Esophagus muscularis mucosa (tissue), 4 donors: ENCODE results near the gene PHF3. TPM values are rescaled to one million over a fixed set of nuclear protein-coding genes. Genes with fewer than 3 reads are reported as not detected.

Experiments
- DNase-seq: peaks from one replicate; pipeline ENCODE4 v3.0.0-alpha.2; 2017; ENCODE audit errors: extremely low spot score
- H3K27ac ChIP-seq, 4 donors: fragments of 200-600 bp; sonication (generic); replicated peaks in 1 of 4; 1 replicate in 3 of 4; 2 replicates in 1 of 4; pipeline ENCODE4 v1.5.1; 2016 to 2019; ENCODE audit warnings: mild to moderate bottlenecking in 1 of 4
- H3K27me3 ChIP-seq, 4 donors: fragments of 200-600 bp; sonication (generic); one replicate each; pipeline versions ENCODE4 v1.5.1 to v1.6.0; 2016 to 2019
- H3K36me3 ChIP-seq, 4 donors: fragments of 200-600 bp; sonication (generic); one replicate each; pipeline ENCODE4 v1.5.1; 2016 to 2019
- H3K4me1 ChIP-seq, 4 donors: fragments of 200-600 bp; sonication (generic); one replicate each; pipeline ENCODE4 v1.5.1; 2016 to 2019
- H3K4me3 ChIP-seq, 4 donors: fragments of 200-600 bp; sonication (generic); 1 replicate in 2 of 4; 2 replicates in 2 of 4; pipeline ENCODE4 v1.5.1; 2016 to 2019; ENCODE audit warnings: mild to moderate bottlenecking in 4 of 4, moderate library complexity in 1 of 4
- H3K9me3 ChIP-seq, 4 donors: fragments of 200-600 bp; sonication (generic); 1 replicate in 3 of 4; 2 replicates in 1 of 4; pipeline ENCODE4 v1.5.1; 2016 to 2019
- EP300 ChIP-seq: sonication (generic); formaldehyde crosslinking; IDR thresholded peaks from one replicate; pipeline ENCODE4 v1.6.1; 2017; ENCODE audit warnings: antibody characterized with exemption
- POLR2A ChIP-seq: fragments of 450-650 bp; IDR thresholded peaks from one replicate; pipeline ENCODE4 v1.6.1; 2017; ENCODE audit warnings: antibody characterized with exemption, moderate library complexity, mild to moderate bottlenecking, low read depth
- POLR2AphosphoS5 ChIP-seq, 2 donors: sonication (generic); formaldehyde crosslinking; IDR thresholded peaks; one replicate each; pipeline ENCODE4 v1.6.1; 2017; ENCODE audit warnings: antibody characterized with exemption in 2 of 2
- WGBS: methylation state at CpG from one replicate; pipeline ENCODE4 v1.1.5; 2018; 5-methylcytosine and 5-hydroxymethylcytosine counted together
- intact Hi-C: fragments of 100-400 bp; cut with DNase I; formaldehyde crosslinking; loops from one replicate; pipeline ENCODE4 v1.15.1; 2023
- total RNA-seq, 4 donors: library from RNA; depleted of rRNA; stranded (reverse); fragments of >200 nt; gene quantifications; one replicate each; pipeline versions ENCODE4 v1.1.0 to v1.2.1, GENCODE V29; 2016
- TF ChIP-seq, protein P1 (sequence below), 3 experiments: fragments of 200-600 bp in 2 of 3; fragments of 450-650 bp in 1 of 3; sonication (generic) in 2 of 3; IDR thresholded peaks; one replicate each; pipeline ENCODE4 v1.5.1; 2017 to 2019; ENCODE audit warnings: antibody characterized with exemption in 3 of 3, mild to moderate bottlenecking in 2 of 3, moderate library complexity in 1 of 3

Gene PHF3
- total RNA-seq, 4 donors from 2014 or later: 55.5 to 73.1 (median 56.6) TPM

DNA sequence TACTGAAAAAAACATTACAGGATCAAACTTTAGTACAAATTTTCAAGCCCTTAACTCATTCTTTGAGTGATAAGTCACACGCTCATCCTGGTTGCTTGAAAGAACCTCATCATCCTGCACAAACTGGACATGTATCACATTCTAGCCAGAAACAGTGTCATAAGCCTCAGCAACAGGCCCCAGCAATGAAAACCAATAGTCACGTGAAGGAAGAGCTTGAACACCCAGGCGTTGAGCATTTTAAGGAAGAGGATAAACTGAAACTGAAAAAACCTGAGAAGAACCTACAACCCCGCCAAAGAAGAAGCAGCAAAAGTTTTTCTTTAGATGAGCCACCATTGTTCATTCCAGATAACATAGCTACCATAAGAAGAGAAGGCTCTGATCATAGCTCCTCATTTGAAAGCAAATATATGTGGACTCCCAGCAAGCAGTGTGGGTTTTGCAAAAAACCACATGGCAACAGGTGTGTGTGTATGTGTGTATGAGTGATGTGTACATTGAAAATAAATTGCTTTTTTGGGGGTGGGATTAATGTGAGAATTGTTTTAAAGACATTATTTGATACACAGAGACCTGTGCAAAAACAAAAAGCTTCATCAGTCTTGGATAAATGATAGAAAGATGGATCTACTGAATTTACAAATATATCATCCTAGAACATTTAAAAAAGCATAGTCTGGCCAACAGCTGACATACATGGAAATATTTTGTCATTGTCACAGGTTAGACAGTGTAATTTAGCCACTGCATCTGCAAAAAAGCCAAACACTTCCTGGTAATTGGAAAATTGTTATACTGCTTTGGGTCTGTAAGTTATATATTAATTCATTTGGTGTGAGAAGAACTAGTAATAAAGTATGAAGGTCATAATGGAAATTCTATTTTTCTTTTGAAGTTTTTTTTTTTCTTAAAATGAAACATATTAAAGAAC, 50.1 kb downstream of the PHF3 start:
- no peaks in the 10 kb centered on the region for H3K9me3 ChIP-seq
- intact Hi-C loops: no loop called here

DNA sequence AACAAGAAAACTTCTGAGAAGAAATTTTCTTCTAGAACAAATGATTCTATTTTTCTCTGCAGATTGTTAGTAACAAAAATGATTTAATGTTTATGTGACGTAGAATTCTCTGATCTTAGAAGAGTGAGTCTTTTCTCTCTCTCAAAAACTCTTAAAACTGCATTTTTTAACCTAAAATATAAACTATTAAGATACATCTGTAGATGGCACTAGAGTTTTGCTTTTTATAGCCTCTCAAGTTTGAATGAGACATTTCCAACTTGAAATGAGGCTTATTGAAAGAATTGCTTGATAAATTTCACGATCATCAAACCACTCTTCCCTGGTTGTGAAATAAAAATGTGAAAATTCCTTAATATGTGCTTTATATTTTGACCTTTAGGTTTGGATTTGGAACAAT, 53.8 kb downstream of the PHF3 start:
- no peaks in the 10 kb centered on the region for H3K4me1 ChIP-seq
- H3K4me3 ChIP-seq: no peak overlapping the region
- TF ChIP-seq EP300: no peak
- no peak for TF ChIP-seq POLR2A
- TF ChIP-seq, protein P1, sequence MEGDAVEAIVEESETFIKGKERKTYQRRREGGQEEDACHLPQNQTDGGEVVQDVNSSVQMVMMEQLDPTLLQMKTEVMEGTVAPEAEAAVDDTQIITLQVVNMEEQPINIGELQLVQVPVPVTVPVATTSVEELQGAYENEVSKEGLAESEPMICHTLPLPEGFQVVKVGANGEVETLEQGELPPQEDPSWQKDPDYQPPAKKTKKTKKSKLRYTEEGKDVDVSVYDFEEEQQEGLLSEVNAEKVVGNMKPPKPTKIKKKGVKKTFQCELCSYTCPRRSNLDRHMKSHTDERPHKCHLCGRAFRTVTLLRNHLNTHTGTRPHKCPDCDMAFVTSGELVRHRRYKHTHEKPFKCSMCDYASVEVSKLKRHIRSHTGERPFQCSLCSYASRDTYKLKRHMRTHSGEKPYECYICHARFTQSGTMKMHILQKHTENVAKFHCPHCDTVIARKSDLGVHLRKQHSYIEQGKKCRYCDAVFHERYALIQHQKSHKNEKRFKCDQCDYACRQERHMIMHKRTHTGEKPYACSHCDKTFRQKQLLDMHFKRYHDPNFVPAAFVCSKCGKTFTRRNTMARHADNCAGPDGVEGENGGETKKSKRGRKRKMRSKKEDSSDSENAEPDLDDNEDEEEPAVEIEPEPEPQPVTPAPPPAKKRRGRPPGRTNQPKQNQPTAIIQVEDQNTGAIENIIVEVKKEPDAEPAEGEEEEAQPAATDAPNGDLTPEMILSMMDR (IDR thresholded peaks at IDR 0.05): no peak
- no peak for TF ChIP-seq POLR2AphosphoS5 (IDR thresholded peaks at IDR 0.05)
- no peak overlapping the region for H3K27ac ChIP-seq
- no peaks in the 10 kb centered on the region for H3K9me3 ChIP-seq
- 89% methylated on average over 2 of the region's 2 CpGs for WGBS
- peaks cover 0 to 15% (median 7%) of the 10 kb centered on the region in 4 donors for H3K36me3 ChIP-seq
- no peak for DNase-seq
- intact Hi-C loops: no loop called here
- H3K27me3 ChIP-seq: no peaks in the 10 kb centered on the region

More for the DNA sequence above, 50.1 kb downstream of the PHF3 start:
- Histone ChIP-seq H3K4me1 (peaks cover 0 to 8% (median 5%) of the 10 kb centered on the region in 4 donors), H3K36me3 (peaks cover 0 to 19% (median 12%) of the 10 kb centered on the region in 4 donors), H3K4me3 (no peak overlapping the region), H3K27ac (no peak overlapping the region), H3K27me3 (no peaks in the 10 kb centered on the region)
- 87% methylated on average over 4 of the region's 4 CpGs for whole genome bisulfite sequencing
- TF ChIP-seq EP300: no peak
- no peak for TF ChIP-seq POLR2A
- TF ChIP-seq, protein P1 (IDR thresholded peaks at IDR 0.05): no peak
- DNase-seq: no peak

DNA sequence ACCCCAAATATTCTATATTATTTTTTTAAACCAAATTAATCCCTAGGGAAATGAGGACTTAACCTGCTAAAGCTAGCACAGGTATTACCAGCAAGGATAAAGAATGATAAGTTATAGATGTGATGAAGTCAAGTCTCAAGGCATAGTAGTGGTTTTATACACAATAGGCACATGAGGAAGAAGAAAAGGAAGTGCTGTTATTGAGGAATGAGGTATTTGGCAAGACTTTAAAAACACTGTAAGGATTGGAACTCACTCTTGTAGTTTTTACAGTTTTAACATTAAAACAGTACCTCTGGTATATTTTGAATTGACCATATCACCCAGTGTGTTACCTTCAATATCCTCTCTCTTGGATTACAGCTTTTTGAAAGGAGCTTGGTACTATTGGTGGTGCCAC, 54.6 kb downstream of the PHF3 start:
- H3K4me1 ChIP-seq: no peaks in the 10 kb centered on the region
- no peak overlapping the region for H3K4me3 ChIP-seq
- no peaks in the 10 kb centered on the region for H3K9me3 ChIP-seq
- H3K27me3 ChIP-seq: no peaks in the 10 kb centered on the region
- intact Hi-C loops: no loop called here
- no peak for TF ChIP-seq POLR2A
- no peak for TF ChIP-seq POLR2AphosphoS5 (IDR thresholded peaks at IDR 0.05)
- TF ChIP-seq, protein P1 (IDR thresholded peaks at IDR 0.05): no peak
- H3K36me3 ChIP-seq: peaks cover 0 to 10% (median 3%) of the 10 kb centered on the region in 4 donors
- no peak overlapping the region for H3K27ac ChIP-seq
- DNase-seq: no peak

DNA sequence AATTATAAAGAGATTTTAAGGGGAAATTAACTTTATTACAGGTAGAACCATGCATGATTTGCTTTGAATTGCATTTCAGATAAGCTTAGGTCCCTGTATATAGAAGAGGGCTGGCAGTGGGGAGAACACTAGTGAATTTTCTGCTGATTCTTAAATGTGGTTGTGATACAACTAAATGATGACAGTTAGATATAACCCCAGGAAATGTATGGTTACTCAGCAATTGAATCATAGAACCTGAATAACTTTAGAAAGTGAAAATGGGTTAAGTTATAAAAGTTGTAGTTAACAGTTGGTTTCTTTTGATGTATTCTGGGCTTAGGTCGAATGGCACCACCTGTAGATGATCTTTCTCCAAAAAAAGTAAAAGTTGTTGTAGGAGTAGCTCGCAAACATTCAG, 70.1 kb downstream of the PHF3 start:
- Histone ChIP-seq H3K9me3 (no peaks in the 10 kb centered on the region), H3K4me1 (no peaks in the 10 kb centered on the region), H3K27me3 (no peaks in the 10 kb centered on the region), H3K4me3 (no peak overlapping the region), H3K27ac (no peak overlapping the region), H3K36me3 (peaks cover 19 to 95% (median 60%) of the 10 kb centered on the region in 4 donors)
- TF ChIP-seq EP300 (no peak), POLR2AphosphoS5 (IDR thresholded peaks at IDR 0.05) (no peak), POLR2A (no peak)
- TF ChIP-seq, protein P1 (IDR thresholded peaks at IDR 0.05): no peak
- DNase-seq: no peak
- 95% methylated on average over 2 of the region's 2 CpGs for WGBS
- intact Hi-C loops: no loop called here

DNA sequence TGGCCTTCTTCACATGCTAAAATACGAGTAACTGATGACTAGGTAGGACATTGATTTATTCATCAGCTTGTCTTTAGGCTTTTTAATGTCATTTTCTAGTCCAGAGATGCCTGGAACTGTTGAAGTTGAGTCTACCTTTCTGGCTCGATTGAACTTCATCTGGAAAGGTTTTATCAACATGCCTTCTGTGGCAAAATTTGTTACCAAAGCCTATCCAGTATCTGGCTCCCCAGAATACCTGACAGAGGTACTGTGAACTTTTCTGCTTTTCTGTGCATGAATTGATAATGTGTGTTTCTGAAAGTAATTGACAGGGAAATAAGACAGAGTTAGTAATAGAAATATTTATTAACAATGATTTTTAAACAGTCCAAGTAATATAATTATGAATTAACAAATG, 71.0 kb downstream of the PHF3 start:
- H3K36me3 ChIP-seq: peaks cover 24 to 95% (median 65%) of the 10 kb centered on the region in 4 donors
- H3K27me3 ChIP-seq: no peaks in the 10 kb centered on the region
- H3K4me3 ChIP-seq: no peak overlapping the region
- intact Hi-C loops: no loop called here
- WGBS: 62% methylated on average over 2 of the region's 2 CpGs
- H3K4me1 ChIP-seq: no peaks in the 10 kb centered on the region
- no peak overlapping the region for H3K27ac ChIP-seq
- TF ChIP-seq POLR2A (no peak), EP300 (no peak), POLR2AphosphoS5 (IDR thresholded peaks at IDR 0.05) (no peak)
- no peak for DNase-seq
- H3K9me3 ChIP-seq: no peaks in the 10 kb centered on the region
